Loucy (cell line): ENCODE measurements around the gene TENT5A.

Source experiments
- H2AFZ ChIP-seq: fragments of 200-600 bp; sonication (generic); 2 replicates; pipeline ENCODE4 v1.6.0; 2016; ENCODE audit warnings: antibody characterized with exemption, mild to moderate bottlenecking, low read length, moderate library complexity
- H3F3A ChIP-seq: fragments of 200-600 bp; 2 replicates; pipeline ENCODE4 v1.6.0; 2016; ENCODE audit warnings: antibody characterized with exemption, low read depth, mild to moderate bottlenecking
- H3K27me3 ChIP-seq: fragments of 200-600 bp; sonication (generic); 2 replicates; pipeline ENCODE4 v1.6.1; 2014; ENCODE audit warnings: low read length, mild to moderate bottlenecking; ENCODE audit not compliant: insufficient read depth, poor library complexity, severe bottlenecking
- H3K36me3 ChIP-seq: fragments of 200-600 bp; sonication (generic); 2 replicates; pipeline ENCODE4 v1.6.1; 2016; ENCODE audit warnings: low read length; ENCODE audit not compliant: insufficient read depth
- H3K4me1 ChIP-seq: fragments of 200-600 bp; sonication (generic); 2 replicates; pipeline ENCODE4 v1.5.1; 2014; ENCODE audit warnings: low read length, mild to moderate bottlenecking; ENCODE audit not compliant: insufficient read depth, poor library complexity, severe bottlenecking
- H3K4me2 ChIP-seq: fragments of 200-600 bp; sonication (generic); 2 replicates; pipeline ENCODE4 v1.6.0; 2014; ENCODE audit warnings: antibody characterized with exemption, low read length, low read depth, mild to moderate bottlenecking; ENCODE audit not compliant: poor library complexity, severe bottlenecking
- H3K4me3 ChIP-seq: fragments of 200-600 bp; sonication (generic); 2 replicates; pipeline ENCODE4 v1.5.1; 2014; ENCODE audit warnings: low read length, mild to moderate bottlenecking, mixed read lengths; ENCODE audit not compliant: poor library complexity, severe bottlenecking
- H3K79me2 ChIP-seq: fragments of 200-600 bp; sonication (generic); 2 replicates; pipeline ENCODE4 v1.6.1; 2014; ENCODE audit warnings: low read length; ENCODE audit not compliant: insufficient read depth
- H3K9ac ChIP-seq: fragments of 200-600 bp; sonication (generic); 2 replicates; pipeline ENCODE4 v1.6.0; 2014; ENCODE audit warnings: mild to moderate bottlenecking, low read depth, low read length, moderate library complexity; ENCODE audit not compliant: poor library complexity, severe bottlenecking
- H3K9me2 ChIP-seq: fragments of 200-600 bp; sonication (generic); replicated peaks from 2 replicates; pipeline ENCODE4 v1.6.1; 2016; ENCODE audit warnings: low read depth, low read length, mixed read lengths
- H3K9me3 ChIP-seq: fragments of 200-600 bp; sonication (generic); 2 replicates; pipeline ENCODE4 v1.6.1; 2014; ENCODE audit warnings: mild to moderate bottlenecking, antibody characterized with exemption, low read length, low read depth; ENCODE audit not compliant: insufficient read depth
- H4K20me1 ChIP-seq: fragments of 200-600 bp; sonication (generic); 2 replicates; pipeline ENCODE4 v1.6.0; 2014; ENCODE audit warnings: antibody characterized with exemption, low read length, mild to moderate bottlenecking; ENCODE audit not compliant: insufficient read depth, poor library complexity, severe bottlenecking
- CTCF ChIP-seq: fragments of 200-600 bp; sonication (generic); conservative IDR thresholded peaks from 2 replicates; pipeline ENCODE4 v1.5.1; 2014; ENCODE audit warnings: mild to moderate bottlenecking, antibody characterized with exemption, low read length
- EZH2phosphoT487 ChIP-seq: fragments of 200-600 bp; IDR thresholded peaks from 2 replicates; pipeline ENCODE4 v1.6.1; 2018; ENCODE audit warnings: antibody characterized with exemption, mild to moderate bottlenecking, moderate library complexity, borderline replicate concordance

Gene TENT5A

DNA sequence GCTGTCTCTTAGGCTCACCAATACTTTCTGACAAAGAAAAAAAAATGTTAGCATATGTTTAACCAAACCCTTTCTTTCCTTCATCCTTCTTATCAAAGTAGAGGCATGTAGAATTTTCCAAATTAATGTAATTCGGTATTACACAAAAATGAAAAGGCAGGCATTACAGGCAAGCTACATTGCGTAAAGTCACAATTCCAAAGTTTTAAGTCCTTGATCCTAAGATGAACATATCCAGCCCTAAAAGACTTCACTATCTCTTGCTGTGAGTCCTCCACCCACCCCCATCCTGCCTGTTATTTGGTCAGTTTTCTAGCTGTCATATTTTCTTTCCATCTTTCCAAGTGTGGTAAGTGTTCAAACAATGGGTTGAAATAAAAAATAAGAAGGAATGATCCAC, 12.1 kb upstream of the TENT5A start:
- H3K79me2 ChIP-seq = peaks cover 22% of the 10 kb centered on the region
- peaks cover 20% of the 10 kb centered on the region for H3F3A ChIP-seq
- no peak overlapping the region for H2AFZ ChIP-seq
- no peaks in the 10 kb centered on the region for H3K9me2 ChIP-seq
- H4K20me1 ChIP-seq = no peaks in the 10 kb centered on the region
- peak overlapping the region; percentile 81 for H3K9ac ChIP-seq
- no peaks in the 10 kb centered on the region for H3K27me3 ChIP-seq
- H3K4me1 ChIP-seq = peaks cover 92% of the 10 kb centered on the region
- peak overlapping the region; percentile 80 for H3K4me2 ChIP-seq
- H3K9me3 ChIP-seq = no peaks in the 10 kb centered on the region
- H3K4me3 ChIP-seq = peak overlapping the region; percentile 68
- no peaks in the 10 kb centered on the region for H3K36me3 ChIP-seq
- no peak for TF ChIP-seq EZH2phosphoT487
- TF ChIP-seq CTCF = no peak

DNA sequence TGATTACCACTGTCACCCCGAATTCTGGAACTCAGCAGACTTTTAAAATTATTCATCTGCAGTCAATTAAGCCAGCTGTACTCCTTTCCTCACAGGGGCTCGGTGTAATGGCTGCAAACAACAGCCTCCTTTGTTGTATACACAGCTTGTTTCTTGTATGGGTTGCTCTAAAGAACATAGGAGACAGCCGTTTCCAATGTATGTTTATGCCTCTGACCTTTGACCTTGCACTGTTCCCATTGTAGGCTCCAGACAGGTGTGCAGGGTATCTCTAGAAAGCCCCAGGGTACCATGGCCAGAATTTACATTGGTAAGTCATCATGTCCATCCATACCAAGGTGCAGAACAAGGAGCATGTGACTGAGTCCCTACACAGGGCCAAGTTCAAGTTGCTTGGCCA, 11.5 kb upstream of the TENT5A start:
- no peaks in the 10 kb centered on the region for H3K36me3 ChIP-seq
- H3K4me2 ChIP-seq = peak overlapping the region; percentile 80
- no peaks in the 10 kb centered on the region for H3K9me3 ChIP-seq
- peak overlapping the region; percentile 68 for H3K4me3 ChIP-seq
- no peaks in the 10 kb centered on the region for H4K20me1 ChIP-seq
- H2AFZ ChIP-seq = no peak overlapping the region
- no peaks in the 10 kb centered on the region for H3K27me3 ChIP-seq
- no peak for TF ChIP-seq CTCF
- TF ChIP-seq EZH2phosphoT487 = no peak
- H3K79me2 ChIP-seq = peaks cover 22% of the 10 kb centered on the region
- H3K9me2 ChIP-seq = no peaks in the 10 kb centered on the region
- peaks cover 20% of the 10 kb centered on the region for H3F3A ChIP-seq
- peaks cover 92% of the 10 kb centered on the region for H3K4me1 ChIP-seq
- H3K9ac ChIP-seq = peak overlapping the region; percentile 81

- Histone ChIP-seq H3K4me1 (peaks cover 91% of the 10 kb centered on the region), H3K9ac (peak overlapping the region; percentile 81), H3K4me3 (peak overlapping the region; percentile 68), H3K79me2 (peaks cover 18% of the 10 kb centered on the region), H3K9me2 (no peaks in the 10 kb centered on the region), H3K4me2 (peak overlapping the region; percentile 80), H2AFZ (peak overlapping the region; percentile 5; the same call in 1 of the 2 replicates), H3K9me3 (no peaks in the 10 kb centered on the region), H3K36me3 (no peaks in the 10 kb centered on the region), H3F3A (peaks cover 19% of the 10 kb centered on the region), H4K20me1 (no peaks in the 10 kb centered on the region), H3K27me3 (no peaks in the 10 kb centered on the region)
- TF ChIP-seq CTCF (no peak), EZH2phosphoT487 (no peak)
Measured at GRCh38 chr6:81763051-81763450, 10.6 kb upstream of the TENT5A start.
